Right lobe of liver (tissue), 4 donors: ENCODE measurements around the gene GAA.

Experiments
- POLR2A ChIP-seq: fragments of 450-650 bp; IDR thresholded peaks from one replicate; pipeline ENCODE4 v1.6.1; 2017; ENCODE audit warnings: antibody characterized with exemption, mild to moderate bottlenecking
- TF ChIP-seq, protein P1 (sequence below), 4 donors: fragments of 200-600 bp in 3 of 4; fragments of 450-650 bp in 1 of 4; IDR thresholded peaks; one replicate each; pipeline versions ENCODE4 v1.5.1 to v1.8.0; 2016 to 2022; ENCODE audit warnings: antibody characterized with exemption in 4 of 4, mild to moderate bottlenecking in 2 of 4
- donor health status: DM: no; HTN: no; CAD: no.
- donor health status: DM: no; HTN: no; CAD: no.
- donor health status: DM: no; HTN: yes; CAD: no.

DNA sequence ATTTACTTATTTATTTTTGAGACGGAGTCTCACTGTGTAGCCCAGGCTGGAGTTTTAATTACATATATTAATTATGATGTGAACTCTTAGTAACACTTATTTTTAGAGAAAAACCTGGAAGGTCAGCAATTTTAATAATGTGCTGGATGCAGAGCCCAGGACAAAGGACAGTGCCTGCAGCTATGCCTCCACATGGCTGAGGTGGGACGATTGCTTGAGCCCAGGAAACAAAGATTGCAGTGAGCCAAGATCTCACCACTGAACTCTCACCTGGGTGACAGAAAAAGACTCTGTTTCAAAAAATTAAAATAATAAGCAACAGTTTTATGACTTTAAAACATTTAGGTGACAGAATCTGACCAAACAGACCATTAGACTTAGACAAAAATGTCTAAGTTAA lies 57.5 kb downstream of the GAA start:
- TF ChIP-seq, protein P1, sequence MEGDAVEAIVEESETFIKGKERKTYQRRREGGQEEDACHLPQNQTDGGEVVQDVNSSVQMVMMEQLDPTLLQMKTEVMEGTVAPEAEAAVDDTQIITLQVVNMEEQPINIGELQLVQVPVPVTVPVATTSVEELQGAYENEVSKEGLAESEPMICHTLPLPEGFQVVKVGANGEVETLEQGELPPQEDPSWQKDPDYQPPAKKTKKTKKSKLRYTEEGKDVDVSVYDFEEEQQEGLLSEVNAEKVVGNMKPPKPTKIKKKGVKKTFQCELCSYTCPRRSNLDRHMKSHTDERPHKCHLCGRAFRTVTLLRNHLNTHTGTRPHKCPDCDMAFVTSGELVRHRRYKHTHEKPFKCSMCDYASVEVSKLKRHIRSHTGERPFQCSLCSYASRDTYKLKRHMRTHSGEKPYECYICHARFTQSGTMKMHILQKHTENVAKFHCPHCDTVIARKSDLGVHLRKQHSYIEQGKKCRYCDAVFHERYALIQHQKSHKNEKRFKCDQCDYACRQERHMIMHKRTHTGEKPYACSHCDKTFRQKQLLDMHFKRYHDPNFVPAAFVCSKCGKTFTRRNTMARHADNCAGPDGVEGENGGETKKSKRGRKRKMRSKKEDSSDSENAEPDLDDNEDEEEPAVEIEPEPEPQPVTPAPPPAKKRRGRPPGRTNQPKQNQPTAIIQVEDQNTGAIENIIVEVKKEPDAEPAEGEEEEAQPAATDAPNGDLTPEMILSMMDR (IDR thresholded peaks at IDR 0.05), result no peak
- no peak for TF ChIP-seq POLR2A
